Calu3 (cell line): ENCODE data around the gene GIT1. TPM values are rescaled to one million over a fixed set of nuclear protein-coding genes. Genes with fewer than 3 reads are reported as not detected.

Experiments
- BruUV-seq: library from RNA; stranded (reverse); fragments of 400-500 nt; replicated peaks from 2 replicates; lab custom pipeline; 2021; lab: Mats Ljungman, UMichigan
- CTCF ChIA-PET: fragments of 300-600 bp; sonication (Branson Sonifier 250); formaldehyde crosslinking; loops from one replicate; lab custom pipeline; 2022; ENCODE audit warnings: antibody characterized with exemption; lab: Charles Lee
- DNase-seq: peaks from one replicate; pipeline ENCODE4 v3.0.0; 2022
- H3K27ac Mint-ChIP-seq: one replicate; pipeline ENCODE4 v1.8.0; 2022; ENCODE audit warnings: mixed read lengths; ENCODE audit not compliant: unreplicated experiment
- H3K27me3 Mint-ChIP-seq: one replicate; pipeline ENCODE4 v1.8.0; 2022; ENCODE audit warnings: mixed read lengths; ENCODE audit not compliant: unreplicated experiment
- H3K36me3 Mint-ChIP-seq: one replicate; pipeline ENCODE4 v1.8.0; 2022; ENCODE audit warnings: mild to moderate bottlenecking, moderate library complexity, mixed read lengths; ENCODE audit not compliant: insufficient read depth, unreplicated experiment
- H3K4me1 Mint-ChIP-seq: one replicate; pipeline ENCODE4 v1.8.0; 2022; ENCODE audit warnings: mild to moderate bottlenecking, low read depth, mixed read lengths; ENCODE audit not compliant: unreplicated experiment
- H3K4me3 Mint-ChIP-seq: one replicate; pipeline ENCODE4 v1.8.0; 2022; ENCODE audit warnings: mild to moderate bottlenecking, low read depth, moderate library complexity, mixed read lengths; ENCODE audit not compliant: unreplicated experiment
- H3K9me3 Mint-ChIP-seq: one replicate; pipeline ENCODE4 v1.8.0; 2022; ENCODE audit warnings: low read depth, mixed read lengths; ENCODE audit not compliant: unreplicated experiment
- intact Hi-C: fragments of 100-400 bp; cut with micrococcal nuclease; formaldehyde crosslinking; loops from one replicate; pipeline ENCODE4 v1.10.0; 2022; ENCODE audit not compliant: unreplicated experiment
- total RNA-seq: library from RNA; stranded (reverse); gene quantifications from 2 replicates; pipeline ENCODE4 v1.2.3, GENCODE V29; 2022
- TF ChIP-seq, protein P1 (sequence below): fragments of 200-600 bp; IDR thresholded peaks from one replicate; pipeline ENCODE4 v1.8.0; 2022; ENCODE audit warnings: antibody characterized with exemption; ENCODE audit not compliant: unreplicated experiment

The GIT1 gene
- total RNA-seq, 1 experiment from 2014 or later = 47.7 TPM

- peaks cover 20% of the 10 kb centered on the region for H3K27me3 Mint-ChIP-seq
- no peaks in the 10 kb centered on the region for H3K9me3 Mint-ChIP-seq
- H3K36me3 Mint-ChIP-seq = peaks cover 11% of the 10 kb centered on the region
- H3K4me3 Mint-ChIP-seq = no peak overlapping the region
- no peak overlapping the region for H3K27ac Mint-ChIP-seq
- peaks cover 14% of the 10 kb centered on the region for H3K4me1 Mint-ChIP-seq
- no peak for DNase-seq
- CTCF ChIA-PET = no interaction called here
- intact Hi-C loops = no loop called here
- TF ChIP-seq, protein P1, sequence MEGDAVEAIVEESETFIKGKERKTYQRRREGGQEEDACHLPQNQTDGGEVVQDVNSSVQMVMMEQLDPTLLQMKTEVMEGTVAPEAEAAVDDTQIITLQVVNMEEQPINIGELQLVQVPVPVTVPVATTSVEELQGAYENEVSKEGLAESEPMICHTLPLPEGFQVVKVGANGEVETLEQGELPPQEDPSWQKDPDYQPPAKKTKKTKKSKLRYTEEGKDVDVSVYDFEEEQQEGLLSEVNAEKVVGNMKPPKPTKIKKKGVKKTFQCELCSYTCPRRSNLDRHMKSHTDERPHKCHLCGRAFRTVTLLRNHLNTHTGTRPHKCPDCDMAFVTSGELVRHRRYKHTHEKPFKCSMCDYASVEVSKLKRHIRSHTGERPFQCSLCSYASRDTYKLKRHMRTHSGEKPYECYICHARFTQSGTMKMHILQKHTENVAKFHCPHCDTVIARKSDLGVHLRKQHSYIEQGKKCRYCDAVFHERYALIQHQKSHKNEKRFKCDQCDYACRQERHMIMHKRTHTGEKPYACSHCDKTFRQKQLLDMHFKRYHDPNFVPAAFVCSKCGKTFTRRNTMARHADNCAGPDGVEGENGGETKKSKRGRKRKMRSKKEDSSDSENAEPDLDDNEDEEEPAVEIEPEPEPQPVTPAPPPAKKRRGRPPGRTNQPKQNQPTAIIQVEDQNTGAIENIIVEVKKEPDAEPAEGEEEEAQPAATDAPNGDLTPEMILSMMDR = no peak
- BruUV-seq = no TSS peak
These were observed 22.6 kb upstream of the GIT1 start for GRCh38 chr17:29612094-29612403.

DNA sequence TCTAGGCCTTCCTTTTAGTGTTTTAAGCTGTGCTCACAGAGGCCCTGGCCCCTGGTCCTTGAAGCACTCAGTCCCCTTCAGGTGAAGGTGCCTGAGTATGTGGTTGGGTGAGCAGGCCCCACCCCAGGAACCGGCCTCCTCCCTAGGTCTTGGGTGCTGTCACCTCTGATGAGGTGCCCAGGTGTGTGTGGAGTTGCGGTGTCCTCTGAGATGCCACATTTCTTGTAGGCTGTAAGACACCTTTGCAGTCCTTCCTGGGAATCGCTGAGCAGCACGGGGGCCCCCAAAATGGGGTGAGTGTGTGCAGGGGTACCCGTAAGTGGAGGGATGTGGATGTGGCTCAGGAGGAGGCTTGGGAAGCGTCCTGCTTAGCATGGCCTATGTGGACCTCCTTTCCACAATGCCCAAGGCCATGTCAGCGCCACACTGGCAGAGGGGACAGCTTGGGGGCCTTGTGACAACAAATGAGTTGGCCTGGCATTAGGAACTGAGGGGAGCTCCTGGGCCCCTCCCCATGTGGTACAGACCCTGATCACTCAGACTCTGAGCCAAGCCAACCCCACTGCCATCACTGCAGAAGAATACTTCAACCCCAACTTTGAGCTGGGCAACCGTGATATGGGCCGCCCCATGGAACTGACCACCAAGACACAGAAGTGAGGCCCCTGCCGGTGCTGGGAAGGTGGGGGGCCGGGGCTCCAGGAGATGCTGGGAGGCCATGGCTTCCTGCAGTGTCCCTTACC lies 22.1 kb upstream of the GIT1 start:
- peaks cover 11% of the 10 kb centered on the region for H3K36me3 Mint-ChIP-seq
- H3K4me1 Mint-ChIP-seq = peaks cover 14% of the 10 kb centered on the region
- intact Hi-C loops = no loop called here
- H3K27ac Mint-ChIP-seq = no peak overlapping the region
- TF ChIP-seq, protein P1 = no peak
- no TSS peak for BruUV-seq
- no peak overlapping the region for H3K4me3 Mint-ChIP-seq
- H3K27me3 Mint-ChIP-seq = peaks cover 15% of the 10 kb centered on the region
- DNase-seq = no peak
- no peaks in the 10 kb centered on the region for H3K9me3 Mint-ChIP-seq
- CTCF ChIA-PET = no interaction called here

GRCh38 chr17:29610395-29610794 lies 20.9 kb upstream of the GIT1 start:
- H3K27ac Mint-ChIP-seq = no peak overlapping the region
- DNase-seq = no peak
- no TSS peak for BruUV-seq
- TF ChIP-seq, protein P1 = no peak
- peaks cover 7% of the 10 kb centered on the region for H3K4me1 Mint-ChIP-seq
- H3K9me3 Mint-ChIP-seq = no peaks in the 10 kb centered on the region
- peaks cover 5% of the 10 kb centered on the region for H3K36me3 Mint-ChIP-seq
- CTCF ChIA-PET = no interaction called here
- no peak overlapping the region for H3K4me3 Mint-ChIP-seq
- intact Hi-C loops = no loop called here
- peaks cover 4% of the 10 kb centered on the region for H3K27me3 Mint-ChIP-seq

- TF ChIP-seq, protein P1 = no peak
- no peak for DNase-seq
- no peaks in the 10 kb centered on the region for H3K27me3 Mint-ChIP-seq
- no peak overlapping the region for H3K27ac Mint-ChIP-seq
- intact Hi-C loops = no loop called here
- no peaks in the 10 kb centered on the region for H3K36me3 Mint-ChIP-seq
- H3K4me3 Mint-ChIP-seq = no peak overlapping the region
- no peaks in the 10 kb centered on the region for H3K4me1 Mint-ChIP-seq
- BruUV-seq = no TSS peak
- no peaks in the 10 kb centered on the region for H3K9me3 Mint-ChIP-seq
- CTCF ChIA-PET = interaction anchor here (1.9 kb wide), 1 partner anchor 8 kb away, joined by 5 read pairs; no protein-coding TSS in a partner anchor
These were observed 19.5 kb upstream of the GIT1 start for GRCh38 chr17:29608986-29609385.
